GM11168 (cell line): ENCODE measurements around the gene RPL10.

Experiments
- in situ Hi-C: fragments of 300-500 bp; cut with MboI; formaldehyde crosslinking; loops from one replicate; pipeline ENCODE4 v1.12.0; 2022; ENCODE audit warnings: low sequenced_read_pairs; ENCODE audit not compliant: unreplicated experiment

Gene RPL10

DNA sequence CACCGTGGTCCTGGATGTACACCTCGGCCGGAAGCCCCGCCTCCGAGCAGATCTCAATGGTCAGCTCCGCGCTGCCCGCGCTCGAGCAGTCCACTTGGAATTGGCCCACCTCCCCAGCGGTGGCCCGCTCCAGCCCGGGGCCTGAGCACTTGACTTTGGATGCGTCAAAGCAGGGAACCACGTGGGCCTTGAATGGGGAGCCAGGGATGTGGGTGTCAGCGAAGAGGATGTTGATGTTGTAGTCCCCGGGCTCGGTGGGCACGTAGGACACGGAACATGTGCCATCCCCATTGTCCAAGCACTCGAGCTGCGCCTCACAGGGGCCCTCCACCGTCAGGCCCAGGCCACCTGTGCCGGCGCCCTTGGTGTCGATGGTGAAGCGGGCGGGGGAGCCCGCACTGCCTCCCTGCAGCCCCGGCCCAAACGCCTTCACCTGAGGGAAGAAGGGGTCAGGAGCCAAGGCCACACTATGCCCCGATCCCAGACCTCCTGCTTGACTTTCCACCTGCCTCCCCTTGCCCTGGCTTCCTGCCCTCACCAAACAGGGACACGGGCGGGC, 37.9 kb upstream of the RPL10 start:
- in situ Hi-C loops: no loop called here

DNA sequence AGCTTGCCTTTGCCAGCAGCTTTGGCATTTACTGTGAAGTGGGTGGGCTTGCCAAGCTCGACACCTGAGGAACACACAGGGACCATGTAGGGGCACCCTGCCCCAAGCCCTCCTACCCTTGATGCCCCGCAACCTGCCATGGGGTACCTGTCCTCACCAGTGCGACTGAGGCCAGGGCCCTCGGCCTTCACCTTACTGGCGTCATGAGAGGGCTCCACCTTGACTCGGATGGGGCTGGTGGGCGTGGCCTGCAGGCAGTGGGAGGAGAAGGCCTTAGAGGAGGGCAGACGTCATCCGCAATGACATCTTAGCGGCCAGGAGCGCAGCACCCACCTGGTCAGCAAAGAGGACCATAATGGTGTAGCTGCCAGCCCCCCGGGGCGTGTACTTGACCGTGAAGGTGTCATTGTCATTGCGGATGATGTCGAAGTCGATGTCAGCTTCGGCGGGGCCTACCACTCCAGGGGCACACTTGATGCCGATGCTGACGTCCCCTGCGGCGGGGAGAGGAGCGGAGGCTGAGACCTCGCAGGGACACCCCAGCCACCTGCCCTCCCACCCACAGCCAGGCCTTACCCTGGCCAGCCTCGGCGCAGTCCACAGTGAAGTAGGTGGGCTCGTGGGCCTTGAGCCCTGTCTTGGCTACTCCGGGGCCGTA, 36.0 kb upstream of the RPL10 start:
- in situ Hi-C loops: no loop called here

DNA sequence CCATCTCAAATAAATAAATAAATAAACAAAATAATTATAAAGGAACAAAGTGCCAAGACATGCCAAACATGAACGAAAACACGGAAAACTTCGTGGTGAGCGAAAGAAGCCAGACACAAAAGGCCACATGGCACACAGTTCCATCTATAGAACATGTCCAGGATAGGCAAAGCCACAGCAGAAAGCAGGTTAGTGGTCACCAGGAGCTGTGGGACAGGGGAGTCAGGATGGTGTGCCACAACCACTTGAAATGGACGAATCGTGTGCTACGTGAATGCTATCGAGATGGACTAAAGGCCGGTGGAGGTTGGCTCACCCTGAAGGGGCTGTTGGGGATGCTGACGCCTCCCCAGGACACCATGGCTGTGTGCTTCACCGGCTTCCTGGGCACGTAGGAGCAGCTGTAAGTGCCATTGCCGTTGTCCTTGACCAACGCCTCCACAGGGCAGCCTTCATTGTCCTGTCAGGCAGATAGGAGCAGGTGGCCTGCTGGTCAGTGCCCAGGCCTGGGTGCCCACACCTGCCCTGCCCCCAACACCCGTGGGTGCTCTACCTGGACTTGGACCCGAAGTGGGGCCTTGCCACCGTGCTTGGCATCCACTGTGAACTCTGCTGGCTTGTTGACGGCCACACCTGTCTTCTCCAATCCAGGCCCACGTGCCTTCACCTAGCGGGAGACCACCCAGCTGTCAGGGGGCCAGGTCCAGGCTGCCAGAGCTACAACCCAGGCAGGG, 34.3 kb upstream of the RPL10 start:
- in situ Hi-C loops: no loop called here

DNA sequence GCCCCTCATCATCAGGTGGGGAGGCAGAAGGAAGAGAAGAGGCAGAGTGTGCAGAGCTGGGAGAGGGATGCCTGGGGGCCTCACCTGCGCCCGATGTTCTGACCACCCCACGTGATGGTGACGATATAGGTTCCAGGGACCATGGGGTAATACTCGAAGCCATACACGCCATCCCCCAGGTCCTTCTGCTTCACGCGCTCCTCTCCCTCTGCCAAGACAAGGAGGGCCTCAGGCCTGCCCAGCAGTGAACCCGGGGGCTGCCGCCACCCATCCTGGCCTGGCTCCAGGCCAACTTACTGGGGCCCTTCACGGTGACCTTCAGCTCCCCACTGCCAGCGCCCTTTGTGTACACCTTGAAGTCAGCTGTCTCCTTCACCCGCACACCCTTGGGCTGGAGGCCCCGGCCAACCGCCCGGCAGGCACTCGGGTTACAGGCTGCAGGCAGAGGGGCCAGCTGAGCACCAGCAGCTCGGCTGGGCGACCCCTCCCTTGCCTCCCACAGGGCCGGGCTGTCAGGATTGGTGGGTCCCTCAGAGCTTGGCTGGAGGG, 33.1 kb upstream of the RPL10 start:
- in situ Hi-C loops: no loop called here

DNA sequence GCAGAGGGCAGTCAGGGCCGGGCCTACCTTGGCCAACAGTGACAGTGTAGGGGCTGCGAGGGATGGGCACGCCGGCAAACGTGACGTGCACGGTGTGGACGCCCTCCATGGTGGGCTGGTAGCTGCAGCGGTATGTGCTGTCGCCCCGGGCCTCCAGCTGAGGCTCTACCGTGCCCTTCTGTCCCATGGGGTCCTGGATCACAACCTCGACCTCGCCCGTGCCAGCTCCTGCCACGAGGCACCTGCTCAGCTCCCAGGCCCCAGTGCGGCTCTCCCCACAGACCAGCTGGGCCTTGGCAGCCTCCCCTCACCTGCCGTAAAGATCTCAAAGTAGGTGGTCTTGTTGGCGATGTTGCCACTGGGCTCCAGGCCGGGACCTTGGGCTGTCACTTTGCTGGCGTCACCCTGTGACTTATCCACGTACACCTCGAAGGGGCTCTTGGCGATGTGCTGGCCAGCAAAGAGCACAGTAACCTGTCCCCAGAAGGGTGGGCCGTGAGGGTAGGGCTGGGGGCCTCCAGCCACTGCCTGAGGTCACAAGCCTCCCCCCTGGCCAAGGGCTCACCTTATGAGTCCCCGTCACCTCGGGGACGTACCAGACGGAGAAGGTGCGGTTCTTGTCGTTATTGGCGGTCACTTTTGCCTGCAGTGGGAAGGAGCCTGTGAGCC, 32.0 kb upstream of the RPL10 start:
- in situ Hi-C loops: no loop called here

DNA sequence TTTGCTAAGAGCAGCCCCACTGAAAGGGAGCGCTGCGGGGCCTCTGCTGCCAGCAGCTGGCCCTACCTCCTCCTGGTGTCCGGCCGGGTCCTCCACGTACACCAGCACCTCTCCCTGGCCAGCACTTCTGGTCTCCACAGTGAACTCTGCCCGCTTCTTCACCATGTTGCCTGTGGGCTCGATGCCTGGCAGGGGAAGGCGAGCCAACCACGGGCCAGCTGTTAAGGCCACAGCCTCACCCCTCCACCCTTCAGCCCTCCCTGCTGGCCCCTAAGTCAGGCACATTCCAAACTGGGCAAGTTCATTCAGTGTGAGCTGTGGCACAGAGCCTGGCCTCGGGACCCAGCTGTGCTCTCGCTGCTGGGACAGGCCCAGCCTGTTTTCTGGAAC, 31.5 kb upstream of the RPL10 start:
- in situ Hi-C loops: no loop called here

DNA sequence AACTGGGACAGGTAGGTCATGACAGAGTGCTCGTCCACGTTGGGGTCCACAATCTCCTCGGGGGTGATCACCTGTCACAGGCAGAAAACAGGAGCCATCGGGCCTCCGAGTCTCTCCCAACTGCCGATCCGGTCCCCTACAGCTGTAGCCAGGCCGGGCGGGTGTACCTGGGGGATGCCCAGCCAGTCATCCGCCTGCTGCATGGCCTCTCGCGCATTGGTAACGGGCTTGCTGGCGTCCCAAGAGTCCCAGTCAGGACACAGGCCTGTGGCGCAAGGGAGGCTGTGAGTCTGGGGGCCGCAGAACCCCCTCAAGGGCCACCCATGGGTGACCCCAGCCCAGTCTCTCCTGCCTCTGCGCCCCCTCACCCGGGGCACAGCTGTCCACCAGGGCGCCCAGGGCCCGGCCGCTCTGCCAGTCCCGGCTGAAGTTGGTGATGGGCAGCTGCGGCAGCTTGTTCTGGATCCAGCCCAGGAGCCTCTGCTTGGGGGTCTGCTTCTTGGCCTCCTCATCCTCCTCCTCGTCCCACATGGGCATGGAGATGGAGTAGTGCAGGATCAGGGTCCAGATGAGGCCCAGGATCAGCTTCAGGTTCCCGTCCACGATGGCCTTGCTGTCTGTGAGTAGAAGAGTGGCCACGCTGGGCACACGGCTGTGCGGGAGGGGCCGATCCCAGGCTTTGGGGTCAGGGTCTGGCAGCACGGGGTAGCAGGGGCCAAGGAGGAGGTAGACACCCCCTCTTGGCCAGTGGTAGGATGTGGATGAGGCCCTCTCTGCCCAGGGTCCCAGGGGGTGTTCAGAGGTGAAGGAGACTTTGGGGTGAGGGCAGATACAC, 30.5 kb upstream of the RPL10 start:
- in situ Hi-C loops: no loop called here

DNA sequence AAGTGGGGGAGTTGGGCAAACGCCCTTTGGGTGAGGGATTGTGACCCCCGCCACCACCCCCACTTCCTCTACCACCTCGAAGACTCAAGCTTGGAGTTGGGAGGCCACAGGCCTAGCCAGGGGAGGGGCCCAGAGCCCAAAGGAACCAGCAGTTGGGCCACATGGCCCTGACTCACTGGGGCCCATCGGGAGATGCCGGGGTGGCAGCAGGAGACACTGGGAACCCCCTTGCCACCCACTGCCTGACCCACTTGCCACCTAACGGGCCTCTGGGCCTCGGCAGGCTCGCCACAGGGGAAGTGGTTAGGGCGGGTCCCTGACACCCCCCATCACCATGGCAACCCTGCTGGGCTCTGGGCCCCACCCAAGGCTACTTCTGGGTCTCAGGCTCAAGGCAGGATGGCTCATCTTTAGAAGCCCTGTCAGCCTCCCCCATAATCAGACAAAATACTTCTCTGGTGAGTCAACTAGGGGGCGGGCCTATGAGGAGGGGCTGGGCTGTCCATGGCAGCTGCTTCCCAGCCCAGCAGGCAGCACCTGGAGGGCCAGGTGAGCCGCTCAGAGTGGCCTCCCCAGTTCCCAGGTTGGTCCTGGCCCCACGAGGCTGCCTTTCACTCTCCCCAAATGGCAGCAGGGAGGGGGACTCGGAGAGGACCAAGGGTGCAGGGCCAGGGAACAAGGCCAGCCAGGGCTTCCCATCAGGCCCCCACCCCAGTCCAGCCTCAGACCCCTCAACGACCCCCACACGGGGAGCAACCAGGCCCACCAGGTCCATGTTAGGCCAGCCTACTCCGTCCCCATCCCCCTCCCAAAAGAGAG, 29.3 kb upstream of the RPL10 start:
- in situ Hi-C loops: no loop called here

DNA sequence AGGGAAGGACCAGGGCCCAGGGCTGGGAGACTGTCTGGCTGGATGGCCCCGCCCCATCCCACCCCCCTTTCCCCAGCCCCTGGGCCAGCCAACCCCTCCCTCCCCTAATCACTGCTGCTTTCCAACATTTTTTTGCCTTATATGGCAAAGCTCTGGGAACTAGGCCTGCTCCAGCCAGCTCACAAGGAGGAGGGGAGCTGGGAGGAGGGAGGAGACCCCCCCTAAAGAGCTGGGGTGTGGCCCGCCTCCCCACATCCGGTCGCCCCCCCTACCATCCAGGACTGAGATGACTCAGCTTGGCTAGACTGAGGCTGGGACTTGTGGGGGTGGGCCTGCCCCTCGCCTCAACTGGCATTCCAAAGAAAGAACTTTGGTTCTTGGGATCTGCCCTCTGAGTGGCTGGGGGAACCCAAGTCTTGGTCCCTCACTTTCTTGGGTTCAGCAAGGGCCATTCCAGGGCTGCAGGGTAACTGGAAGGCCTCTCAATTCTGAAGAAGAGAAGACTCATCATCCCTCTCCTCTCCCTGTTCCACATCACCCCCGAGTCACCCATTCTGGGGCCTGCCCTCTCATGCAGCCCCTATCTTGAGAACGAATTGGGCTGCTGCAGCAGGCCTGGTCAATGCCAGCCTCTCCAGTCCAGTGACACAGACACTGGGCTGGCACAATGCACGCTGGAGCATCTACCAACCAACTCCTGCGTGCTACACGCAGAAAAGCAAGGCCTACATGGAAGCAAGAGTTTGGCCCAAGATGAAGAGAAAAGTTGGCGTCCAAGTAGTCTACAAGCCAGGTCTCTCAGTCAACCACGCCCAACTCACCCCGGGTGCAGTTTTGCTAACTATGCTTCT, 28.5 kb upstream of the RPL10 start:
- in situ Hi-C loops: no loop called here

DNA sequence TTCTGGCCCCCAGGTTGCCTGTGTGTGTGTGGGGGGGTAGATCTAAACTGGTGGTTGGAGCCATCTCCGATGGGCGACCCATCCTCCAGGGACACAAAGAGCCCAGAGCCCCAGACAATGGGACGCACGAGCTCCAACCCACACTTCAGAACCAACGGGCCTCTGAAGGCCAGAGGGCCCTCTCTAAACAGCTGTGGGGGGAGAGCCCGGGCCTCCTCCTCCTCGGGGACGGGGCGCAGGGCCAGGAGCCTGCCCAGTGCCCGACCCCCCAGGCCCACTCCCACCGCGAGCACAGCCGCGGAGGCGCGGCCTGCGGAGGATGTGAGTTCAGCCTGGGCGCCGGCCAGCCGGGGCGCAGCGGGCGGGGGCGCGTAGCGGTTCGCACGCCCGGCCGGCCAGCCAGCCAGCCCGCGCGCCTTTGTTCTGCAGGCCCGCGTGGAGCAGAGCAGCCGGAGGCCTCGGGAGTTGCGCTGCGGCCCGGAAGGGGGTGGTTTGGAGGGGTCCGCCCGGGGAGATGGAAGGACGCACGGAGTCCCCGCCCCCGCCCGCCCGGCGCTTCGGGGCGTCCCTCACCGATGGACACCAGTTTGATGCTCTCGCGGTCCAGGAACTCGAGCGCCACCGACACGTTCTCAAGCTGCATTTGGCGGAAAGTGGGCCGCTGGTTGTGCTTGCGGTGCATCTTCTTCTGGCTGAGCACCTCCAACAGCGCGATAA, 27.7 kb upstream of the RPL10 start:
- in situ Hi-C loops: no loop called here

DNA sequence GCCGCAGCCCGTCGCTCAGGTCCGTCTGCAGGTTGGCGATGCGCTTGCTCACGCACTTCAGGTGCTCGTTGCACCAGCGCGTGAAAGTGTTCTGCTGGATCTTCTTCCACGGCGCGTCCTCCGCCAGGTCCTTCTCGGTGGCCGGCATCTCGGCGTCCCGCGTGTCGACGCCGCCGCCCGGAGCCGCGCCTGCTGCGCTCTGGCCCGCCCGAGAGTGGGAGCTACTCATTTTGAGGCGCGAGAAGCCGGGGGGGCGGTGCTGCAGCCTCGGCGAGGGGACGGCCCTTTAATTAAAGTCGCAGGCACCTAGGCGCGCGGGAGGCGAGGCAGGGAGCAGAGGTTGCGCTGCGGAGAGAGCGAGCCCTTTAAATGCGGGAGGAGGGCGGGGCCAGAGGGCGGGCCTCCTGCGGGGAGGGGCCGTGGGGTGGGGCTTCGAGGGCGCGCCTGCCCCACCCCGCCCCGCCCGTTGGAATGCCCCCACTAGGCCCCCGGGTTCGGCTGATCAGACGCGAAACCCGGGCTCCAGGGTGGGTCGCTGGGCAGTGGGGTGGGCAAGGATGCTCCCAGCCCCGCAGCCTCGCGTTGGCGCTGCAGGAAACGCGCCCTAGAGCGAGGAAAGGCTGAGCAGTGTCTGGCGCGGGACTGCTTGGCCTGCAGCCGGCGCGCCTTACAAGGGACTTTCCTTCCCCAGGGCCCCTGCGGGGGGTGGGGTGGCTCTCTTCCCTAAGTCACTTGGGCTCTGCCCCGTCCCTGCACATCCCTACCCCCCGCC, 27.0 kb upstream of the RPL10 start:
- in situ Hi-C loops: no loop called here

DNA sequence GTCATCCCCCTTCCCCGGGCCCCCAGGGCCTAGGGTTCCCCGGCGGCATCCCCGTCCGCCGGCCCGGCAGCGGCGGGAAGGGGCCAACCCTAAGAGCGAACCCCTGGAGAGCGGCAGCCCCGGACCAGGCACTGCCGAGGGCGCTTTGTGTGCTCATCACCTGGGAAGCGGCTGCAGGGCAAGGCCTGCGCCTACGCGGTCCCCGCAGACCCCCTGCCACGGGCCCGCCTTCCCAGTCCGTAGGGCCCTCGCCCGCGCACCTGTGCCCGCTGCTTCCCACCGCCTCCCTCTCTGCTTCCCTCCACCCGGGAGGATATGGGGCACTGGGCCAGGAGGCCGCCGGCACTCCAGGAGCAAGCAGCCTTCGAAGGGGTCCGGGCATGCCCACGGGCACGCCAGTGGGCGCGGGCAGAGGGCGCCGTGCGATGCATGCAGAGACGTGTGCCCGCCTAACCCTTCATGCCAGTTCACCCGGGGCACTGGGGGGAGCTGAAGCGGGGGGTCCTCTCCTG, 26.3 kb upstream of the RPL10 start:
- in situ Hi-C loops: no loop called here

DNA sequence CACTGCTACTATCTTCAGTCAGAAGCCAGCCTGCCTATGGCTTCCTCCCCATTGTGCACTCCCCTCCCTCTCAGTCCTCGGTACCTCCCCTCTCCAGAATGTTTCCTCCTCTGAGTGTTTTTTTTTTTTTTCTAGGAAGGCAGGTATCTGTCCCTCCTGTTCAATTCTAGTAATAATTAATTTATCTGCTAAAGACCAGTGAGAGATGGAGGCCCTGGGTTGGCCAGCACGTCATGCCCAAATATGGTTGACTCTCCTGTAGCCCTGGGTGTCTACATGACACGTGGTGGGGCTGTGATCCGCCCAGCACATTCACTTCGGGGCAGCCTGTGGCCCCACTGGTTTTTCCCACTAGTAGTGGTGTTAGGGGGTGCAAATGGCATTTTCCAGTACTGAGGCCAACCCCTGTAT, 25.6 kb upstream of the RPL10 start:
- in situ Hi-C loops: no loop called here

DNA sequence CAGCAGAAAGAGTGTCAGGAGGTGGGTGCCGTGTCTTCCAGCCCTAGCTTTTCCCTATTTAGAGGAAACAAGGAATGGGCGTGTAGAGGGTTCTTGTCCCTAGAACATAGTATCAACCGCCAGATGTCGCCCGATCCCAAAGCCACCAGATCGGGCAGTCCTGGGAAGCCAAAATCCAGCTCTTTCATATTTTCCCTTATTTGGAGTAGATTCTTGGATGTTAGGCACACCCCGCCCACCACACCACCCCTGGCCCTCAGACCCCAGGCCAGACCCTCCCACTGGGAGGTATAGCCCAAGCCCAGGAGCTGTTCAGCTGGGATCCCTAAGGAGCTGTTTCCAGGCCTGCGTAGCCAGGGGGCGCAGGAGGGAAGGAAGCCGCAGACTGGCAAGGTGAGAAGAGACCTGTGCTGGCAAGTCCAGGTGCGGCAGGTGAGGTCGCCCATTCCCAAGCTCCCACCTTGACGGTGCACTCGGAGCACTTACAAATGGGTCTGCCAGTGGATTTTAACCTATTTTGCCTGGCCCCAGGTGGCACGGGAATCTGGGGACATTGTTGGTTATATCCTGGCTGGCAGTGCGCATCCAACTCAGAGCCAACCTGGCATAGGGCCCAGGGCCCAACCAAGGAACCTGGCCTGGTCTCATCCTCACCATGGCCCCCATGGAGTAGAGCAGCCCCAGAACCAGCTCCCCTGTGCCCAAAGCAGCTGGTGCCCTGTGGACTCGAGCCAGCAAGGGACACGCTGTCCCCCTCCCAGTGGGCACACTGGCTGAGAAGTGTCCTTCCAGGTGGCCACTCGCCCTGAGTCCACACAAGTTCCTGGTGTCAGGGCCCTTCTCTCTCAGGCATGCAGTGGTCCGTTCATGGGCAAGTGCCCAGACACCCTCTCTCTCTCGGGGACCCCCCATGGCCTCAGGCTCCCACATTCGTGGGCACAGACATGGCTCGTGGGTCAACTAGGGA, 24.6 kb upstream of the RPL10 start:
- in situ Hi-C loops: no loop called here

DNA sequence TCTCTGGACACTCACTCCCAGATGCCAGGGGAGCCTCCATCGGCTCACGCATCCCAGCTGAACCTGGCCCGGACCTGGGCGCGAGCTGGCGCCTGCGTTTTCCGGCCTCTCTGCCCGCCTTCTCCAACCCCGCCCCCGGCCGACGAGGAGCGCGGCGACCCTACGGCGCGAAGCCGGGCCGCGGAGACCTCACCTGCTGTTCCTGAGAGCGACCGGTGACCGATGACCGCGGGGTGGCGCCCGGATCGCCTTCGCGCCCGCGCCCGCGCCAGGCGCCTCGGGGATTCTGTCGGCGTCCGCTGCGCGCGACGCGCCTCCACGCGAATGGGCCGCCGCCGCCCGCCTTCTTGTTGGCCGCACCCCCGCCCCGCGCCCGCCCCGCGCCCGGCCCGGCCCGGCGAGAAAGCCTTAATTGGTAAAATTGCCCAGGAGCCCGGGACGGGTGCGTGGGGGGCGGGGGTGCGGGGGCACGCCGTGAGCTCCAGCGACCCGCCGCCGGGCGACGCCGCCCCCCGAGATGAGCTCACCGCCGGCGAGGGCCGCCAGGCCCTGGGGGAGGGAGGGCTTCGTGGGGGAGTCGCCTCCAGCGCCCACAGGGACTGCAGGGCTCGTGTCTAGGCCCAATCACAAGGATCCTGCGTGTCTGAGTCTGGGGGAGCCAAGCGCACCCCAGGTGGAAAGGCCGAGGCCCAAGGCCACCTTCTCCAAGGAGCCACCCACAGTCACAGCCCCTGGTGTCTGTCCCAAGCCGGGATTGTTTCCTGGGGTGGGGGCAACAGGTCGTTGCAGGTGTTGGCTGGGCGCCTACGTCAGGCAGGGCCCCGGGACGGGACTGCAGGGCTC, 23.6 kb upstream of the RPL10 start, which contains the start of gene FLNA:
Gene FLNA, minus strand, starts transcription at position 322 of the 843 bp plus-strand sequence. CDS start 3,389 bp downstream, outside the sequence.
- in situ Hi-C loops: no loop called here
